HG02571 (cell line): ENCODE results near the gene RNF217.

ENCODE experiments used
- ATAC-seq: cut with Tn5 transposase; IDR thresholded peaks from one replicate; pipeline ENCODE4 v1.9.1; 2021; ENCODE audit warnings: mild to moderate bottlenecking, moderate library complexity; ENCODE audit not compliant: unreplicated experiment

The RNF217 gene

GRCh38 chr6:125095580-125096301, 133.5 kb downstream of the RNF217 start:
- ATAC-seq, result no peak

GRCh38 chr6:125097186-125097585, 134.9 kb downstream of the RNF217 start:
- no peak for ATAC-seq

- ATAC-seq, result no peak
Observed at GRCh38 chr6:125098253-125098652, 136.0 kb downstream of the RNF217 start.

GRCh38 chr6:125099211-125100073, 137.2 kb downstream of the RNF217 start:
- peak; percentile 49 for ATAC-seq

GRCh38 chr6:125100074-125100652, 137.9 kb downstream of the RNF217 start:
- ATAC-seq, result no peak

DNA sequence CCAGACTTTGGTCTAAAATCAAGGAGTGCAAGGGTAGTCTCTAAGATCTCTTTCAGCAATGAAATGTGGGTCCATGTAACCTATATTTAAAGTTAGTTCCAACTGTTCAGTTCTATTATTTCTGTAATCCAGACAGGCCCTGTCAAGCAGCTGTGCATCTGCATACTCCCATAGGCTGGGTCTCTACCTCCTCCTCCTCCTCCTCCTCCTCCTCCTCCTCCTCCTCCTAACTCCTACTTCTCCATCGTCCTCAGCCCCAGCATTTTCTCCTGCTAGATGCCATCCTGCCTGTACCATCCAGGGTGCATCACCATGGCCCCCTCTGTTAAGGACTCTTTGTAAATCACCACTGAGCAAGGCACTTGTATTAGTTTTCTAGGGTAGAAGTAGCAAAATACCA, 138.9 kb downstream of the RNF217 start:
- no peak for ATAC-seq

DNA sequence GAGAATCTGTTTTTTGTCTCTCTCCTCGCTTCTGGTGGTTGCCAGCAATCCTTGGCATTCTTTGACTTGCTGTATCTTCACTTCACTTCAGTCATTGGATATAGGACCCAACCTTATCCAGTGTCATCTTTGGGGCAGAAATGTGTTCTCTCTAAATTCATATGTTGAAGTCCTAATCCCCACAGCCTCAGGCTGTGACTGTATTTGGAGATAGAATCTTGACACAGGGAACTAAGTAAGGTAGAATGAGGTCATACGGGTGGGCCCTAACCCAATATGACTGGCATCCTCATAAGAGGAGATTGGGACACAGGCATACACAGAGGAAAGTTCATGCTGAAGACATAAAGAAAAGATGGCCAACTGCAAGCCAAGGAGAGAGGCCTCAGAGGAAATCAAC, 139.4 kb downstream of the RNF217 start:
- no peak for ATAC-seq

GRCh38 chr6:125102411-125102810, 140.2 kb downstream of the RNF217 start:
- no peak for ATAC-seq

DNA sequence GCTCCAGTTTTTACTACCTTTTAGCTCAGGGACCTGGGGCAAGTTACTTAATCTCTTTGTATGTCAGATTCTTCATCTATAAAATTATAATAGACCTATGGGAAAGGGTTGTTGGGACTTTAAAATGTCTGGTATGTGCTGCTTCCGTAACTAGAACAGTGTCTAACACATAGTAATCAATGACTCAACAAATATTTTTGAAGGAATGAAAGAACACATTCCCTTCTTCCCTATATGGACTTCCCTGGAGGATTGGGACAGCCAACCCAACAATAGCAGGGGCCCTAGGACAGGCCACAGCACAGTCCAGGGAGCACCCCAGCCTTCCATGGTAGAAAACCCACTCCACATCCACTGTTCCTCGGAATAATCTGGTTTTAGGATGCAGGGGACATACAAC, 140.7 kb downstream of the RNF217 start:
- no peak for ATAC-seq

DNA sequence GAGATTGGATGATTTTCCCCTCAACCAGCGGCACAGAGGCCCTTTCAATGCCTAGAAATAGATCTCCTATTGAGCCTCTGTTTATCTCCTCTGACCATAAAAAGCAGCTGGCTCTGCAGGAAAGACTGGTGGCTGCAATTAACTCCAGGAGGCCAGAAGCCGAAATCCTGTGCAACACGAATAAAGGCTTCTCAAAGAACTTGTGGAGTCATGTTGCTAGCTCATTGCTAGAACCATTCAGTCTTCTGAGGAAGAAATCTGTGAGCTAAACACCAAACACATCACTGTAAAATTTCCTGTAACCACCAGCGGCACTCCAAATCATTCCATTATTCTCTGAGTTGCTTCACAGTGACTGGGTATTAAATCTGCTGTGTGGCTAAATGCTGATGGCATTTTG, 142.2 kb downstream of the RNF217 start:
- ATAC-seq, result no peak

DNA sequence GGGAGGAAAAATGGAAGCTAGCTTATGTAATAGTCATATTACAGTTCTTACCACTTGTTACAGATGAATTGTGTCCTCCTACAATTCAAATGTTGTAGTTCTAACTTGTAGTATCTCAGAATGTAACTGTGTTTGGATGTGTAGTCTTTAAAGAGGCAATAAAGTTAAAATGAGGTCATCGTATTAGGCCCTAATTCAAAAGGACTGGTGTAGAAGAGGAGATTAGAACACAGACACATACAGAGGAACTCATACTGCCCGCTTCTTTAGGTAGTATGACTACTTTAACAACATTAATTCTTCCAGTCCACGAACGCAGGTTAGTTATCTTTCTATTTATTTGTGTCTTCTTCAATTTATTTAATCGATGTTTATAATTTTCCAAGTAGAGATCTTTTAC, 144.8 kb downstream of the RNF217 start:
- ATAC-seq, result no peak

DNA sequence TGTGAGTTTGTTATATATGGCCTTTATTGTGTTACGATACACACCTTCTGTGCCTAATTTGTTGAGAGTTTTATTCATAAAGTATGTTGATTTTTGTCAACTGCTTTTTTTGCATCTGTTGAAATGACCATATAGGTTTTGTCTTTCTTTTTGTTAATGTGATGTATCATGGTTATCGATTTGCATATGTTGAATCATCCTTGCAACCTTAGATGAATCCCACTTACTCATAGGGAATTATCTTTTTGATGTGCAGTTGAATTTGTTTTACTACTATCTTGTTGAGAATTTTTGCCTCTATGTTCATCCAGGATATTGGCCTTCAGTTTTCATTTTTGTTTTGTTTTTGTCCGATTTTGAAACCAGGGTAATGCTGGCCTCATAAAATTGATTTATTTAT, 145.7 kb downstream of the RNF217 start:
- ATAC-seq, result no peak

DNA sequence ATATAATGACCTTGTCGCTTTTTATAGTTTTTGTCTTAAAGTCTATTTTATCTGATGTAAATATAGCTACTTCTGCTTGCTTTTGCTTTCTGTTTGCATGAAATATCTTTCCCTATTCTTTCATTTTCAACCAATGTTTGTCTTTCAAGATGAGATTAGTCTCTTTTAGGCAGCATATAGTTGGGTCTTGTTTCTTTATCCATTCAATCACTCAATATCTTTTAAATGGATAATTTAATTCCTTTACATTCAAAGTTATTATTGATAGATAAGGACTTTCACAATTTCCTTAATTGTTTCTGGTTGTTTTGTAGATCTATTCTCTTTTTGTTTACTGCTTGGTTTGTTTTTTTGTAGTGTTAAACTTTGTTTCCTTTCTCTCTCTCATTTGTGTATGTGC, 147.8 kb downstream of the RNF217 start:
- ATAC-seq, result no peak

DNA sequence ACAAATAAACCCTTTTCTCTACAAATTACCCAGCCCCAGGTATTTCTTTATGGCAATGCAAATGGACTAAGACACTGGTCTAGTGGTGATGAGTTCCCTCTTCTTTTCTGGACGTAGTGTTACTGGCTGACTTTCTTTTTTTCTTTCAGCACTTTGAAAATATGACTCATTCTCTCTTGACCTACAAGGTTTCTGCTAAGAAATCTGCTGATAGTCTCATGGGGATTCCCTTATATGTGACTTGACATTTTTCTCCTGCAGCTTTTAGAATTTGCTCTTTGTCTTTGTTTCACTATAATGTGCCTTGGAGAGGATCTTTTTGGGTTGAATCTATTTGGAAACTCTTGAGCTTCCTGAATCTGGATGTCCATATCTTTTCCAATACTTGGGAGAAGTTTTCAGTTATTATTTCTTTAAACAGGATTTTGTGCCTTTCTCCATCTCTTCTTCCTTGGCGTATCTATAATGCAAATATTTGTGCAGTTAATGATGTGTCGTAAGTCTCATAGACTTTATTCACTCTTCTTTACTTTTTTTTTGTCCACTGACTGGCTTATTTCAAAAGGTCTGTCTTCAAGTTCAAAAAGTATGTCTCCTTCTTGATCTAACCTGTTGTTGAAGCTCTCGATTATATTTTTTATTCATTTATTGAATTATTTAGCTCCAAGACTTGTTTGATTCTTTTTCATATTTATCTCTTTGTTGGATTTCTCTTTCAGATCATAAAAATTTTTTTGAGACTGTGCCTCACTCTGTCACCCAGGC, 149.2 kb downstream of the RNF217 start:
- no peak for ATAC-seq

GRCh38 chr6:125112934-125113333, 150.7 kb downstream of the RNF217 start:
- no peak for ATAC-seq

DNA sequence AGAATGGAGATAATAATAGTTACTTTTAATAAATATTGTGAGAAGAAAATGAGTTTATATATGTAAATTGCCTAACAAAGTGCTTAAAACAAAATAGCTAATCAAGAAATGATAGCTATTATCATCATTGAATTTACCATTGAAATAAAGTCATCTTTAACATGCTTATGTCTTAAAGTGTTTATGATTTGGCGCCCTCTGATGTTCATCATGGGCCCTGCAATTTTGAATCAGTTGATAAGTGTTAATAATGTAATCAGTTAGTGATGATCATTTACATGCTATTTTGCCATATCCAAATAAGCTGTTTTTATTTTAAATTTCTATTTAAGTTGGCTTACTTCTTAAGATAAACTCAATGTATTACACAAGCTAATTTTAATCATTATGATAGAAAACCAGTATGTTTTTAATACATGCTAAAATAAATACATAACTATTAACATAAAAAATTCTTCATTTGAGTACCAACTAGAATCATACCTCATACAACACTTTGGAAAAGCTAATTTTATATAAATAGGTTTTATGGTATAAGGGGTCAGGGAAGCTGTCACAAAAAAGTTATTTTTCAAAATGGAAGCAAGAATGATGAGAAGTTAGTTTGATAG, 152.1 kb downstream of the RNF217 start:
- no peak for ATAC-seq

DNA sequence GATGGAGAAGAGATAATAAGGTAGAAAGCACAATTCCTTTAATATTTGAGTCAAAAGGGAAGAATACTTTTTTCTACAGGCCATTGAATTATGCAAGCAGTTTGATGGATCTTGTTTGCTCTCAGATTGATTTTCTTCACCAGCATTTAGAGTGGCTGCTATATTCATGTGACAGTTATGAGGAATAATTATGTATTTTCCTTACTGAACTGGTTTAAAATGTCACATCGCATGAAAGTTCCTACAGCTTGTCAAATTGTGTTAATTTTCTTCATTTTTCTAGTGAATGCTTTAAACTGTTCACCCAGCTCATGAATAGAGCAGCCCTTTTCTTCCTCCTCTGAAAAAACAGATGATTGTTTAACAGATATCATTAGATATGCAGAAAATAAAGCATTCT, 153.9 kb downstream of the RNF217 start:
- ATAC-seq, result no peak

DNA sequence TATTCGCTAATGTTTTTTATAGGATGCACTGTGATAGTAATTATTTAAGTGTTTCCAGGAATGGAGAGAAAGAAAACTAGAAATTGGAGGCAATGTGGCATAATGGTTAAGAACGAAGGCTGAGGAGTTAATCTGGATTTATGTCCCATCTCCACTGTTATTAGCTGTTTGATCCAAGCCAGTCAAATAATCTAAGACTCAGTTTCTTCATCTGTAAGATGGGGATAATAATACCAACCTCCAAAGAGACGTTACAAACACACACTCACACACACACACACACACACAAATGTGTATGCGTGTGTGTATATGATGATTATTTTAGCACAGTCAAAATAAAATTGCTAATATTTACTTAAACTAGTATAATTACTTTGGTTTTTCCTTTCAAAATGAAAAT, 154.5 kb downstream of the RNF217 start:
- ATAC-seq, result no peak

DNA sequence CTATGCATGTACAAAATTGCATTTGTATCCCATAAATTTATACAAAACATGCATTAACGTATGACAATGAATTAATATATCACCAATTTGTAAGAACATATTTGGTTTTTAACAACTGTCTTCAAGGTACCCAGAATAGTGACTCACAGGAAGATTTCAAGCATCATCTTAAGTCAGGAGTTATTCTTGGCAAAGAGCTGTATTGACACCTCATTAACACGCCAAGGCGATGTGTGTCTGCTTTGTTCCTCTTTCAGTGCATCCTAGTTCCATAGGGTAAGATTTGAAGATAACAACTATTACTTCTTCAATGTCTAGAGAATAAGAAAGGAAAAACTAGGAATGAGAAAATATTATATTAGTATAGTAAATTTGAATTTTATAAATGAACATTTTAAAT, 155.6 kb downstream of the RNF217 start:
- no peak for ATAC-seq

GRCh38 chr6:125120054-125120590, 157.9 kb downstream of the RNF217 start:
- ATAC-seq, result no peak

- ATAC-seq, result no peak
Observed at GRCh38 chr6:125121894-125122293, 159.7 kb downstream of the RNF217 start.
